ENCODE results near the gene ATP13A4.
"Not testable (repeated sequence)": the region's sequence is repeated elsewhere in the genome, so short reads cannot be mapped to it uniquely, and the experiment has no call there.

ATP13A4 gene

GRCh38 chr3:193560091-193560490 is 5.4 kb upstream of the ATP13A4 start:
- peak; percentile 41 for DNase-seq

GRCh38 chr3:193559100-193559499 is 4.4 kb upstream of the ATP13A4 start:
- no peak for DNase-seq

- DNase-seq = peak; percentile 67
These were observed 2.1 kb upstream of the ATP13A4 start for GRCh38 chr3:193556841-193557240.

- DNase-seq = no peak
These were observed 1.1 kb downstream of the ATP13A4 start for GRCh38 chr3:193553586-193553985.

- DNase-seq = peak; percentile 92
These were observed 1.8 kb downstream of the ATP13A4 start for GRCh38 chr3:193552923-193553322.

GRCh38 chr3:193548406-193548805 is 6.3 kb downstream of the ATP13A4 start:
- no peak for DNase-seq

GRCh38 chr3:193546129-193546528 is 8.6 kb downstream of the ATP13A4 start:
- no peak for DNase-seq

GRCh38 chr3:193545304-193545703 is 9.4 kb downstream of the ATP13A4 start:
- no peak for DNase-seq

- no peak for DNase-seq
These were observed 10.4 kb downstream of the ATP13A4 start for GRCh38 chr3:193544289-193544688.

- no peak for DNase-seq
These were observed 24.2 kb downstream of the ATP13A4 start for GRCh38 chr3:193530231-193531165.

GRCh38 chr3:193526085-193526484 is 28.6 kb downstream of the ATP13A4 start:
- DNase-seq = not testable (repeated sequence)

GRCh38 chr3:193522473-193522872 is 32.2 kb downstream of the ATP13A4 start:
- no peak for DNase-seq

- DNase-seq = no peak
These were observed 34.0 kb downstream of the ATP13A4 start for GRCh38 chr3:193520738-193521137.

- no peak for DNase-seq
These were observed 38.7 kb downstream of the ATP13A4 start for GRCh38 chr3:193515966-193516365.

- DNase-seq = no peak
These were observed 44.5 kb downstream of the ATP13A4 start for GRCh38 chr3:193510154-193510553.

- peak; percentile 30 for DNase-seq
These were observed 45.4 kb downstream of the ATP13A4 start for GRCh38 chr3:193509103-193509965.

- DNase-seq = no peak
These were observed 46.6 kb downstream of the ATP13A4 start for GRCh38 chr3:193508108-193508507.

- DNase-seq = no peak
These were observed 47.1 kb downstream of the ATP13A4 start for GRCh38 chr3:193507566-193507965.

GRCh38 chr3:193506921-193507320 is 47.8 kb downstream of the ATP13A4 start:
- DNase-seq = no peak

GRCh38 chr3:193502871-193503270 is 51.8 kb downstream of the ATP13A4 start:
- no peak for DNase-seq

- no peak for DNase-seq
These were observed 54.8 kb downstream of the ATP13A4 start for GRCh38 chr3:193499801-193500485.

- no peak for DNase-seq
These were observed 55.4 kb downstream of the ATP13A4 start for GRCh38 chr3:193499136-193499770.

GRCh38 chr3:193498215-193498614 is 56.5 kb downstream of the ATP13A4 start:
- no peak for DNase-seq
